NT2/D1 (cell line): Measurements from ENCODE around the gene ROBO3.

Source experiments
- YY1 ChIP-seq: IDR thresholded peaks from 2 replicates; pipeline ENCODE4 v1.6.1; 2011; ENCODE audit not compliant: insufficient read length, insufficient read depth
- ZNF274 ChIP-seq: IDR thresholded peaks from 2 replicates; pipeline ENCODE4 v1.6.1; 2011; ENCODE audit warnings: mild to moderate bottlenecking, low read depth, low read length

GRCh38 chr11:124930799-124931198, 65.6 kb downstream of the ROBO3 start:
- TF ChIP-seq ZNF274, result no peak
- TF ChIP-seq YY1, result no peak
